ENCODE measurements around the gene PROSER2.

PROSER2 gene, protein sequence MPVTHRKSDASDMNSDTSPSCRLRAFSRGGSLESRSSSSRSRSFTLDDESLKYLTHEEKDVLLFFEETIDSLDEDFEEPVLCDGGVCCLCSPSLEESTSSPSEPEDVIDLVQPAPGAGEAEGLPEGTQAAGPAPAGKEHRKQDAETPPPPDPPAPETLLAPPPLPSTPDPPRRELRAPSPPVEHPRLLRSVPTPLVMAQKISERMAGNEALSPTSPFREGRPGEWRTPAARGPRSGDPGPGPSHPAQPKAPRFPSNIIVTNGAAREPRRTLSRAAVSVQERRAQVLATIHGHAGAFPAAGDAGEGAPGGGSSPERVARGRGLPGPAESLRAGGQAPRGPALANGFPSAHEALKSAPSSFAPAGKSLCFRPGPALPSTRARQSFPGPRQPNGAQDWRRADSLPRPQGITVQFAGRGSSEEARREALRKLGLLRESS

DNA sequence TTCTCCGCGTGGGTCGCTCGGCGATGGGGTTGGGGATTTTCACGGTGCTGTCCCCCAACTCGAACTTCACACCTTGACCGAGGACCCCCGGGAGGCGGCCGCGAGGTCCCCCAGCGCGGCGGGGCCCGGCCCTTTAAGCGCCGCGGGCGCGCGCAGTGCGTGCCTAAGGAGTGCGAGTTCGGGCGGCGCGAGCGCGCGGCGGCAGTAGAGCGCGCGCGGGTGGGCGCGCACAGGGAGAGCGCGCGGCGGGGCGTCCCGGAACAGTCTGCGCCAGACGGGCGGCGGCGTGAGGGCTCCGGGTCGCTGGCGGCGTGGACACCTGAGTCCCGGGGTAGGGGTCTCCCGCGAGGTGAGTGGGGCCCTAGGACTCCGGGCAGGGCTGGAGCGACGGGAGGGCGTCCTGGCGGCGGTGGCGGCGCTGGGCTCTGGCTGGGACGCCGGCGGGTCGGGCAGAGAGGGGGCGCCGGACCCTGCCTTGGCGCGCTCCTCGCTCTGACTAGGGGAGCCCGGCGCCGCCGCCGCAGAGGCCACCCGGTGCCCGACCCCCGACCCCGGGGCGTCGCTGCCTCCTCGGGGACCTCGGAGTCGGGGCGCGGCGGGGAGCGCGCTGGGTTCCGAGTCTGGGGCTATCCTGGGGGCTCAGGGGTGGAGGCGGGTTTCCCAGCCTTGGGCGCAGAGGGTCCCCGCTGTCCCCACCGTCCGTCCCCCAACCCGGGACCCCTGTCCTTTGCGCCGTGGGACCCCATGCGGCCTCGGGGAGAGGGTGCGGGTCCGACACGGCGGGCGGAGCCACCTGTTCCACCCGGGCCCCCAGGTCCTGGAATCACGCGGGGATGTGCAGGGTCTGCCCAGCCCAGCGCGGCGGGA, at the start of gene PROSER2:
Gene PROSER2 (plus strand): TSS at position 235 of the 867 bp plus-strand sequence. CDS start 28,722 bp downstream, outside the sequence.
- H3F3A ChIP-seq (ENCODE audit: insufficient read depth) = peaks cover 18% of the 10 kb centered on the region; the same call in 1 of the 2 replicates
- H3K9me3 ChIP-seq (ENCODE audit: insufficient read depth, low read length) = no peaks in the 10 kb centered on the region
- no peaks in the 10 kb centered on the region for H3K79me2 ChIP-seq (ENCODE audit: insufficient read depth, low read length)
- no peaks in the 10 kb centered on the region for H3K36me3 ChIP-seq (ENCODE audit: low read length)
- H3K9me2 ChIP-seq (replicated peaks; ENCODE audit: insufficient read depth, low read length) = no peaks in the 10 kb centered on the region
- H3K4me3 ChIP-seq (ENCODE audit: insufficient read depth, low read length, poor library complexity, severe bottlenecking) = peak within 1 kb of the TSS; percentile 65
- H3K27ac ChIP-seq (ENCODE audit: low read depth, low read length) = no peak within 1 kb of the TSS
- TF ChIP-seq, protein P1, sequence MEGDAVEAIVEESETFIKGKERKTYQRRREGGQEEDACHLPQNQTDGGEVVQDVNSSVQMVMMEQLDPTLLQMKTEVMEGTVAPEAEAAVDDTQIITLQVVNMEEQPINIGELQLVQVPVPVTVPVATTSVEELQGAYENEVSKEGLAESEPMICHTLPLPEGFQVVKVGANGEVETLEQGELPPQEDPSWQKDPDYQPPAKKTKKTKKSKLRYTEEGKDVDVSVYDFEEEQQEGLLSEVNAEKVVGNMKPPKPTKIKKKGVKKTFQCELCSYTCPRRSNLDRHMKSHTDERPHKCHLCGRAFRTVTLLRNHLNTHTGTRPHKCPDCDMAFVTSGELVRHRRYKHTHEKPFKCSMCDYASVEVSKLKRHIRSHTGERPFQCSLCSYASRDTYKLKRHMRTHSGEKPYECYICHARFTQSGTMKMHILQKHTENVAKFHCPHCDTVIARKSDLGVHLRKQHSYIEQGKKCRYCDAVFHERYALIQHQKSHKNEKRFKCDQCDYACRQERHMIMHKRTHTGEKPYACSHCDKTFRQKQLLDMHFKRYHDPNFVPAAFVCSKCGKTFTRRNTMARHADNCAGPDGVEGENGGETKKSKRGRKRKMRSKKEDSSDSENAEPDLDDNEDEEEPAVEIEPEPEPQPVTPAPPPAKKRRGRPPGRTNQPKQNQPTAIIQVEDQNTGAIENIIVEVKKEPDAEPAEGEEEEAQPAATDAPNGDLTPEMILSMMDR (IDR thresholded peaks at IDR 0.05; ENCODE audit: insufficient read depth, low read length, poor library complexity, severe bottlenecking) = no peak
- TF ChIP-seq EZH2phosphoT487 (conservative IDR thresholded peaks at IDR 0.05; ENCODE audit: low read length) = no peak
- H4K20me1 ChIP-seq (ENCODE audit: low read depth, low read length) = 0 out of 2 replicates have a peak, but pooled peaks cover 6% of the 10 kb centered on the region
- peak within 1 kb of the TSS; percentile 75 for H3K9ac ChIP-seq (ENCODE audit: low read length)
- H2AFZ ChIP-seq (ENCODE audit: low read depth, low read length, severe bottlenecking) = peak within 1 kb of the TSS; percentile 86
- peak within 1 kb of the TSS; percentile 56 for H3K4me2 ChIP-seq (ENCODE audit: low read depth, low read length, poor library complexity, severe bottlenecking)
- H3K27me3 ChIP-seq (ENCODE audit: low read length) = no peaks in the 10 kb centered on the region

GRCh38 chr10:11773761-11774441, 49.3 kb upstream of the PROSER2 start:
- no peak overlapping the region for H3K9ac ChIP-seq (ENCODE audit: low read length)
- no peak overlapping the region for H3K4me2 ChIP-seq (ENCODE audit: low read depth, low read length, poor library complexity, severe bottlenecking)
- no peaks in the 10 kb centered on the region for H3F3A ChIP-seq (ENCODE audit: insufficient read depth)
- H2AFZ ChIP-seq (ENCODE audit: low read depth, low read length, severe bottlenecking) = no peak overlapping the region
- H3K4me3 ChIP-seq (ENCODE audit: insufficient read depth, low read length, poor library complexity, severe bottlenecking) = no peak overlapping the region
- no peaks in the 10 kb centered on the region for H3K27me3 ChIP-seq (ENCODE audit: low read length)
- no peaks in the 10 kb centered on the region for H3K9me2 ChIP-seq (replicated peaks; ENCODE audit: insufficient read depth, low read length)
- H4K20me1 ChIP-seq (ENCODE audit: low read depth, low read length) = no peaks in the 10 kb centered on the region
- TF ChIP-seq, protein P1 (IDR thresholded peaks at IDR 0.05; ENCODE audit: insufficient read depth, low read length, poor library complexity, severe bottlenecking) = no peak
- no peak for TF ChIP-seq EZH2phosphoT487 (conservative IDR thresholded peaks at IDR 0.05; ENCODE audit: low read length)
- H3K9me3 ChIP-seq (ENCODE audit: insufficient read depth, low read length) = no peaks in the 10 kb centered on the region
- H3K79me2 ChIP-seq (ENCODE audit: insufficient read depth, low read length) = no peaks in the 10 kb centered on the region
- no peak overlapping the region for H3K27ac ChIP-seq (ENCODE audit: low read depth, low read length)
- no peaks in the 10 kb centered on the region for H3K36me3 ChIP-seq (ENCODE audit: low read length)

- H3K9ac ChIP-seq (ENCODE audit: low read length) = no peak overlapping the region
- H3K27ac ChIP-seq (ENCODE audit: low read depth, low read length) = no peak overlapping the region
- no peak overlapping the region for H3K4me2 ChIP-seq (ENCODE audit: low read depth, low read length, poor library complexity, severe bottlenecking)
- H3K27me3 ChIP-seq (ENCODE audit: low read length) = no peaks in the 10 kb centered on the region
- no peak overlapping the region for H3K4me3 ChIP-seq (ENCODE audit: insufficient read depth, low read length, poor library complexity, severe bottlenecking)
- no peaks in the 10 kb centered on the region for H4K20me1 ChIP-seq (ENCODE audit: low read depth, low read length)
- H2AFZ ChIP-seq (ENCODE audit: low read depth, low read length, severe bottlenecking) = no peak overlapping the region
- TF ChIP-seq, protein P1 (IDR thresholded peaks at IDR 0.05; ENCODE audit: insufficient read depth, low read length, poor library complexity, severe bottlenecking) = no peak
- no peak for TF ChIP-seq EZH2phosphoT487 (conservative IDR thresholded peaks at IDR 0.05; ENCODE audit: low read length)
- no peaks in the 10 kb centered on the region for H3F3A ChIP-seq (ENCODE audit: insufficient read depth)
- no peaks in the 10 kb centered on the region for H3K9me2 ChIP-seq (replicated peaks; ENCODE audit: insufficient read depth, low read length)
- no peaks in the 10 kb centered on the region for H3K36me3 ChIP-seq (ENCODE audit: low read length)
- H3K9me3 ChIP-seq (ENCODE audit: insufficient read depth, low read length) = no peaks in the 10 kb centered on the region
- H3K79me2 ChIP-seq (ENCODE audit: insufficient read depth, low read length) = no peaks in the 10 kb centered on the region
These were observed 47.7 kb upstream of the PROSER2 start for GRCh38 chr10:11775412-11775811.
